Activated naive CD4-positive, alpha-beta T cell treated with anti-CD3 and anti-CD28 coated beads, Interleukin-2, amount 50 U/mL, for 24 hours (primary cell): ENCODE results near the gene L1CAM.

Experiments used
- H3K27ac Mint-ChIP-seq: one replicate; pipeline ENCODE4 v1.8.0; 2021; ENCODE audit warnings: mild to moderate bottlenecking, mixed read lengths
- H3K27me3 Mint-ChIP-seq: one replicate; pipeline ENCODE4 v1.8.0; 2021; ENCODE audit warnings: mixed read lengths
- H3K36me3 Mint-ChIP-seq: one replicate; pipeline ENCODE4 v1.8.0; 2021; ENCODE audit warnings: mixed read lengths
- H3K4me1 Mint-ChIP-seq: one replicate; pipeline ENCODE4 v1.8.0; 2021; ENCODE audit warnings: mixed read lengths
- H3K4me3 Mint-ChIP-seq: one replicate; pipeline ENCODE4 v1.8.0; 2021; ENCODE audit warnings: mild to moderate bottlenecking, mixed read lengths
- H3K9me3 Mint-ChIP-seq: one replicate; pipeline ENCODE4 v1.8.0; 2021; ENCODE audit warnings: mixed read lengths

The L1CAM gene

DNA sequence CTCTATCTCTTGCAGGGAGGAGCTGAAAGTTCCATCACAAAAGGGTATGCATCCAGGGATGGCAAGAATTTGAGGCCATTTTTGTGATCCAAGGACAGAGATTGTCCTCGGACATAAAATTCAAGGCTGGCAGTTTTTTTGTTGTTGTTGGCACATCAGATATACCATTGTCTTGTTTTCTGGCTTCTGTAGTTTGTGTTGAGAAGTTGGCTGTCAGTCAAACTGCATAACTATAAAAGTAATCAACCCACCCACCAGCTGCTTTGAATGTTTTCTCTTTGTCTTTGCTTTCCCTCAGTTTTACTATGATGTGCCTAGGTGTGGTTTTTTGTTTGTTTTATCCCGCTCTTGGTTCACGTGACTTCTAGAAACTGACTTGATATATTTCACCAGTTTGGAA, 34.0 kb downstream of the L1CAM start:
- H3K4me1 Mint-ChIP-seq = peaks cover 6% of the 10 kb centered on the region
- H3K36me3 Mint-ChIP-seq = no peaks in the 10 kb centered on the region
- H3K4me3 Mint-ChIP-seq = no peak overlapping the region
- H3K9me3 Mint-ChIP-seq = no peaks in the 10 kb centered on the region
- no peak overlapping the region for H3K27ac Mint-ChIP-seq
- no peaks in the 10 kb centered on the region for H3K27me3 Mint-ChIP-seq

DNA sequence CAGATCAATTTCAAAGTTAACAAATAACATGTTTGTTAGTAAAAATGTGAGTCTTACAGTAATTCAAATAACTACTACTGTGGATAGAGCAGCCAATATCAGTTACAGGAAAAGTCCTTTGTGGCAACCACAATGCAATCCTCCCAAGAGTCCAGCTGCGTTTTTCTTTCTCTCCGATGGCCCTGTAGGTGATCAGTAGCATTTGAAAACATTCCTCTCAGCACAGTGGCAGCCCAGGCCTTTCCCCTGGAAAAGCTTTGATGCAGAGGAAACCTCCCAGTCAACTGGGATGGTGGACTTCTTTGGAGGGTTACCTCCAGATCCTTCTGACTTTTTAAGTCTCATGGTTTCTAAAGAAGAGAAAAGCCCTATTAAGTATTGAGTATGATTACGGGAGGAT, 37.6 kb downstream of the L1CAM start:
- Mint-ChIP-seq H3K4me3 (no peak overlapping the region), H3K36me3 (no peaks in the 10 kb centered on the region), H3K27me3 (peaks cover 2% of the 10 kb centered on the region), H3K27ac (no peak overlapping the region), H3K4me1 (no peaks in the 10 kb centered on the region), H3K9me3 (no peaks in the 10 kb centered on the region)

DNA sequence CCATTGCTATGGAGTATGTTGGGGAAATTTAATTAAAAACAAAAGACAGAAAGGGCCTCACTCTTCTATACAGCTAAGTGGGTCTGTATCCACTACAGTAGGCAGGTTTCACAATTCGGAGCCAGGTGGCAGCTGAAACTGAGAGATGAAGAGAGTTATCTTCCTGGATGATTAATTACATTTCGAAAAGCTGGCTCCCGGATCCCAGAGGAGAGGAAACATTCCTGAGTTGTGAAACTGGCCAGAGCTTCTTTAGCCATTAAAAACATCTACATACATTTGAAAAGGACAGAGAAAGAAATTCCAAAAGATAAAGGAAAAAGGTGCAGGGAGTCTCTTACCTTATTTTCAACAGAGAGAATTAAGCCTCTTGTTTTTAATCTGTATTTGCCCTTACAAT, 40.1 kb downstream of the L1CAM start:
- Mint-ChIP-seq H3K4me3 (no peak overlapping the region), H3K4me1 (no peaks in the 10 kb centered on the region), H3K27ac (no peak overlapping the region), H3K36me3 (no peaks in the 10 kb centered on the region), H3K9me3 (no peaks in the 10 kb centered on the region), H3K27me3 (peaks cover 4% of the 10 kb centered on the region)

DNA sequence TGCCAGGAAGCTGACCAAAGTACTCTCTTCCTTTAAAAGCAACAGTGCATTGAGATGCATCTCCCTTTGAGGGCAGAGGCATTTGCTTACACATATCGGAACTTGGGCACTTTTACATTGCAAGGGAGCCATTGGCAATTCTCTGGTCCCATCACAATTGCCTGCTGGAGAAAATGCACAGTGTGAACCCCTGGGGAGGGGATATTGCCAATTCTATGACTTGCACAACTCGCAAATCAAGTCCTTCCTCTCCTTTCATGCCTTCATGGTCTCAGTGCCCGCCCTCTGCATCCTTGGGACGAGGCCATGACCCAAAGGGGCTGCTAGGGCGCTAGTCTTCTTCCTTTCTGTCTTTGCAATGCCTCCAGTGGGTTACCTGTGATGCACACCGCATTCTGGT, 40.8 kb downstream of the L1CAM start:
- Mint-ChIP-seq H3K27me3 (peaks cover 4% of the 10 kb centered on the region), H3K27ac (no peak overlapping the region), H3K36me3 (no peaks in the 10 kb centered on the region), H3K4me3 (no peak overlapping the region), H3K4me1 (no peaks in the 10 kb centered on the region), H3K9me3 (no peaks in the 10 kb centered on the region)

DNA sequence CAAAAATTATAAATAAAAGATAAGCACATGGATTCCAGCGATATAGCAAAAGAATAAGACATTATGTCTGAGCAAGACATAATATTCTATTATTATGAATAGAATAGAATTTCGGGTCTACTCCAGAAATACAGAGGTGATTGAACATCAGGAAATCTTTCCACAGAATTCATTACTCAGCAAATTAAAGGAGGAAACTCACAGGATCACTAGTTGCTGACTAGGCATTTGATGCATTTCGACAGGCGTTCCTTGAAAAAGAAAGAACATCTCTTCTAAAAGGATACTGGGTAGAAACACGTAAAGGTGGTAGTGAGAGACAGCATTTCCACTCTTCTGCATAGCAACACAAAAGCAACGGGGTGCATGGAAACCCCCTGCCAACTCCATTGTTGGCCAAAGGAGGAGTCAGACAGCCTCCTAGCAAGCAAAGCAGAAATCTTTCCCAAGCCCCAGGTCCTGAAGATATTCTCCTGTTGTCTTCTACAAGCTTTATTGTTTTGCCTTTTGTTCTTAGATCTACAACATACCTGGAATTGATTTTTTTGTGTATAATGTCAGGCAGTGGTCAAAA, 41.4 kb downstream of the L1CAM start:
- Mint-ChIP-seq H3K4me3 (no peak overlapping the region), H3K9me3 (no peaks in the 10 kb centered on the region), H3K27ac (no peak overlapping the region), H3K27me3 (peaks cover 4% of the 10 kb centered on the region), H3K36me3 (no peaks in the 10 kb centered on the region), H3K4me1 (no peaks in the 10 kb centered on the region)

DNA sequence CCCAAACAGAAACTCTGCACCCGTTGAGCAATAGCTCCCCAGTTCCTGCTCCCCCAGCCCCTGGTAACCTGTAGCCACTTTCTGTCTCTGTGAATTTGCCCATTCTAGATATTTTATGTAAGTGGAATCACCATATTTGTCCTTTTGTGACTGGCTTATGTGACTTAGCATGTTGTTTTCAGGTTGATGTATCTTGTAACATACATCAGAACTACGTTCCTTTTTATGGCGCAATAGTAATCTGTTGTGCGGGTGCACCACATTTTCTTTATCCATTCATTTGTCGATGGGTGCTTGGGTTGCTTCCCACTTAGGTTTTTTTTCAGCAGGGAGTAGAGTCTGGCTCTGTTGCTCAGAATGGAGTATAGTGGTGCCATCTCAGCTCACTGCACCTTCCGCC, 49.1 kb downstream of the L1CAM start:
- Mint-ChIP-seq H3K4me1 (no peaks in the 10 kb centered on the region), H3K4me3 (no peak overlapping the region), H3K9me3 (no peaks in the 10 kb centered on the region), H3K27me3 (no peaks in the 10 kb centered on the region), H3K27ac (no peak overlapping the region), H3K36me3 (no peaks in the 10 kb centered on the region)

DNA sequence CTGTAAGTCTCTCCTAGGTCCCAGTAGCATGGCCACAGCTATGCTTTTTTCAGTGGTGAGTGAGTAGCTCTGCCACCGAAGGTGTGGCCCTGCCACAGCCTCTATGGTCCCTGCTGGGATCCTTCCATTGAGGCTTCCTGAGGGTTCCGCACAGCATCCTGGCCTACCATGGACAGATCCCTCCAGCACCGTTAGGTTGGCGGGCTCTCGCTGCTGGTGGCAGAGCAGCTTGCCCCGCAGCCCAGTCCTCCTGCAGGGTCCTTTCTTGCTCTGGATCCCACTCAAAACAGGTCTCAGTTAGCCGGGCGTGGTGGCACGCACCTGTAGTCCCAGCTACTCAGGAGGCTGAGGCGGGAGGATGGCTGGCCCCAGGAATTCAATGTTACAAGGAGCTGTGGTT, 53.2 kb downstream of the L1CAM start:
- no peak overlapping the region for H3K4me3 Mint-ChIP-seq
- H3K9me3 Mint-ChIP-seq = no peaks in the 10 kb centered on the region
- H3K4me1 Mint-ChIP-seq = peaks cover 1% of the 10 kb centered on the region
- no peaks in the 10 kb centered on the region for H3K36me3 Mint-ChIP-seq
- no peak overlapping the region for H3K27ac Mint-ChIP-seq
- H3K27me3 Mint-ChIP-seq = no peaks in the 10 kb centered on the region

DNA sequence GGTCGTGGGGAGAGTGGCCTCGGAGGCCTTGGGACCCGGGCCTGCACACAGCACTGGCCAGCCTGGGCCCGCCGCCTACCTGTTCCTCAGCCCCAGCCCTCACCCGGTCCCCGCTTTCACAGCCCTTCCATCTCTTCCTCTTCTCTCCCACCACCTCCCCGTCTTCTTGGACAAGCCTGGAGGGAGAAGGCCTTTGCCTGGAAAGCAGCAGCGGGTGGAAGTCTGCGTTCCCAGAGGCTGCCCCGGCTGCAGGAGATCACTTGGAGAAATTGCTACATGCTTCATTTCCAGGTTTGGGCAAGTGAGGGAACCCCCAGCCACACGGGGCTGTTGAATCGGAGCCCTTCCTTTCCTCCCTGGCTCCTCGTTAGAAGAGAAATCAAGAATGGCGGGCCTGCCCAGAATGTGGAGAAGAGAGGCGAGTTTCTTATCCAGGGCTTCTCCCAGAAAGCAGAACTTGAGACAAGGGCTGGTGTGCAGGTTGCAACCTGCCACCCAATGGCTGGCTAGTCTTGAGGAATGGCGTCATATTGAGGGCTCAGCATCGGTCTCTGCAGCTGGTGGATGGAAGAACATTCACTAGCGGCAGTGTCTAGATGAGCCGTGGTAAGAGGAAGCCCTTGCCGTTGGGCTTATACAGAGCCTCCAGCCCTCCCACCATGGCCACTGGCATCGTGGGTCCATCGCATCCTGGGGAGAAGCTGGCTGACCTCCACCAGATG, 54.4 kb downstream of the L1CAM start:
- H3K9me3 Mint-ChIP-seq = no peaks in the 10 kb centered on the region
- no peaks in the 10 kb centered on the region for H3K36me3 Mint-ChIP-seq
- H3K27me3 Mint-ChIP-seq = no peaks in the 10 kb centered on the region
- no peak overlapping the region for H3K27ac Mint-ChIP-seq
- H3K4me3 Mint-ChIP-seq = peak overlapping the region; percentile 59
- peaks cover 12% of the 10 kb centered on the region for H3K4me1 Mint-ChIP-seq

DNA sequence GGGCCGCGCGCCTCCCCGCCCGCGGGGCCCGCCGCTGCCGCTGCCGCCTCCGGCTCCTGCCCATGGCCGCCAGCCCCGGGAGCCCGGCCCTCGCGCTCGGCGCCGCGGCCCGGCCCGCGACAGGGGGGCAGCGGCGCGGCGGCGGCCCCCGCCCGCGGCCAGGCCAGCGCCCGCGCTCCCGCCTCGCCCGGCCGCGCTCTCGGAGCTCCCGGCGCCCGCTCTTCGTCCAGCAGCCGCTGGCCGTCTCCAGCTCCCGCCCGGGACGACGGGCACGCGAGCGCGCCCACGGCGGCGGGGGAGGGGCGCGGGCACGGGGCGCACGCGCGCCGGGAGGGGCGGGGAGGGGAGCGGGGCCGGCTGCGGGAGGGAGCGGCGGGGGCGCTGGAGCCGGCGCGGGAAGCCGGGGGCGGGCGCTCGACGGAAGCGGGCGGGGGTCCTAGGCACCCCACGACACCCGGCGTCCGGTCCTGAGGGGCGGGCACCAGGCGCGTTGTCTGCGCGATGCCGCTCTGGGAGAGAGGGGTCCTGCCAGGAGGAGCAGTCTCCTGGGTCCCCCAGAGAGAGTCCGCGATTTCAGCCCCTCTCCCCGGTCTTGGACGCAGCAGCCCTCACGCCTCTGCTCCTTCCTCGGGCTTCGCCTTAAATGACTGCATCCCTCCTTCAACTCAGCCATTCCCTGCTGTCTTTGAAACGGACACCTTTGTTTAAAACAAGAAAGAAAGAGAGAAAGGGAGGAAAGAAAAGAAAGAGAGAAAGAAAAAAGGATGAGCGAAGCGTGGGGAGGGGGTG, 55.1 kb downstream of the L1CAM start:
- Mint-ChIP-seq H3K4me1 (peaks cover 12% of the 10 kb centered on the region), H3K4me3 (peak overlapping the region; percentile 36), H3K27ac (no peak overlapping the region), H3K36me3 (no peaks in the 10 kb centered on the region), H3K27me3 (no peaks in the 10 kb centered on the region), H3K9me3 (no peaks in the 10 kb centered on the region)

DNA sequence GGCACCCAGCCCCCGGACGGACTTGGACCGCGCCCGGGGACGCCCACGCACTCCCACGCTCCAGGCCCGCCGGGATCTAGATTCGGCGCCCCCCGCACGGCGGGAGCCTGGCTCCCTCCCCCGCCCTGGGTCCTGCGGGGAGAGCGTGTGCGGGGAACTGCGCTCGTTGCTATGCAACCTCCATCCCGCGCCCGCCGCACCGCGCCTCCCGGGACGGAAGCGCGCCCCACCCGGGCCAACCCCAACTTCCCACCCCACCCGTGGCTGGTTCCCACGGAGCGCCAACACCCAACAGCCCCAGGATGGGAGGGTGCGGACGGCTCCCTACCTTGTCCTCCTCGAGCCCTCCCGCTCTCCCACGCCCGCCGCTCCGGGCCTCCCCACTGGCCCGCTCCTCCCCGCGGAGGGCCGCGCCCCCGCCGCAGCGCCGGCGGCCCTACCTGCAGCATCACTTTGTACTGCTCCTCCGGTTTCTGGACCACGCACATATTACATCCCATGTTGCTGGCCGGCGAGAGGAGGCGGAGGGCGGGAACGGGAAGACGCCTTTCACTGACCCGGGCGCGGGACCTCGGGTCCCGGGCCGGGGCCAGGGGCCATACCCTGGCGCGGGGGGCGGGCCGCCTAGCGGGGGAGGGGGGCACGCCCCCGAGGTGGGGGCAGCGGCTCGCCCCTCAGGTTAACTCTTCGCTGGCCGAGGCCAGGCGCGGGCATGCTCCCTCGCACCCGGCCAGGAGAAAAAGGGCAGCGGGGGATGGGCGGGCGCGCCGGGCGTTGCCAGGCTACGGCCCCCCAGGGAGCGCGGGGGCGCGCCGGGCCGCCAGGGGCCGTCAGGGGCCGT, 56.0 kb downstream of the L1CAM start, which contains the start of gene PDZD4:
TSS of gene PDZD4 (minus strand) at position 746 of the 841 bp plus-strand sequence. CDS start at position 500, 246 bp downstream.
- no peaks in the 10 kb centered on the region for H3K27me3 Mint-ChIP-seq
- no peak within 1 kb of the TSS for H3K27ac Mint-ChIP-seq
- no peaks in the 10 kb centered on the region for H3K36me3 Mint-ChIP-seq
- H3K4me3 Mint-ChIP-seq = peak within 1 kb of the TSS; percentile 70
- H3K9me3 Mint-ChIP-seq = no peaks in the 10 kb centered on the region
- peaks cover 12% of the 10 kb centered on the region for H3K4me1 Mint-ChIP-seq

DNA sequence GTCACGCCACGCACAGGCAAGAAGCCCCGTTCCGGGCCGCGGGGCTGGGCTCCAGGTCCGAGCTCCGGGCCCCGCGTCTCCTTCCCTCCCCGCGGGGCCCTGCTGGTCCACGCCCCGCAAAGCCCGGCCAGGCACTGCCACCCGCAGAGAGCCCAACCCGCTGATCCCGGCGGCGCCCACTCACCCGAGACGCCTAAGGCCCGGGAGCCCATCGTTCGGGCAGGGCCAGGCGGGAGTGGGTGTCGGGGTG, 56.5 kb downstream of the L1CAM start:
- Mint-ChIP-seq H3K9me3 (no peaks in the 10 kb centered on the region), H3K4me1 (peaks cover 12% of the 10 kb centered on the region), H3K4me3 (peak overlapping the region; percentile 70), H3K27ac (no peak overlapping the region), H3K36me3 (no peaks in the 10 kb centered on the region), H3K27me3 (no peaks in the 10 kb centered on the region)

DNA sequence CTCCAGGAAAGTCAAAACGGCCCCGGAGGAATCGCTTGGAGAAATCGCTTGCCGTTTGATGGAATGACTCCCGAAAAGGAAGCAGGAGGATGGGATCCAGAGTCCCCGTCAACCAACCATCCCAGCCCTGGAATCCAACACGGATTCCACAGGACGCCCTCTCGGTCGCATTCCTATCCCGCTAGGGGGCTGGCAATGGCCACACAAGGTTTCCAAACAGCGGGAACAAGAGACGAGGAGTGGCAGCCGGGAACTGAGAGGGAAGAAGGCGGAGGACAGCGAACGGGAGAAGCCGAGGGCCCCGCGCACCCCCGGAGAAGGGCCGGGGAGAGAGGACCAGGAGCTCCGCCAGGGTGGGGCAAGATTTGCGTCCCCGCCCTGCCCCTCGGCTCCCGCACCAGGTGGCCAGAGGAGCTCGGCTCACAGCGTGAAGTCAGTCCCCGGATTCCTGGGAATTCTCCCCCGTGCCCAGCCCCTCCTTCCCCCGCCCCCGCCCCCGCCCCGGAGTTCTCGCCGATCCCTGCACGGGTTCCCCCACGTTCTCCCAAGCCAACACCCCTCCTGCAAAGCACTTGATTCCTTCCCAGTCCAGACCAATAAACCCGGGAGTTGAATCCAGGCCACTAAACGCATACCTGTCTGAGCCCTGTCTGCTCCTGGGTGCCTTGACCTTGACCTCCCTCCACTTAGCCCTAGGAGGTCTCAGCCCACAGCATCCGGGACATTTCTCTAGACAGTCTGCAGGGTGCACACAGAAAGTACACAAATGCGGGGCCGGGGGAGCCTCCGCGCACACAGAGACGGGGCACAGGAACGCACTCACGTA, 57.0 kb downstream of the L1CAM start:
- no peaks in the 10 kb centered on the region for H3K36me3 Mint-ChIP-seq
- no peaks in the 10 kb centered on the region for H3K9me3 Mint-ChIP-seq
- H3K4me3 Mint-ChIP-seq = peak overlapping the region; percentile 70
- no peak overlapping the region for H3K27ac Mint-ChIP-seq
- H3K4me1 Mint-ChIP-seq = peaks cover 12% of the 10 kb centered on the region
- H3K27me3 Mint-ChIP-seq = no peaks in the 10 kb centered on the region

DNA sequence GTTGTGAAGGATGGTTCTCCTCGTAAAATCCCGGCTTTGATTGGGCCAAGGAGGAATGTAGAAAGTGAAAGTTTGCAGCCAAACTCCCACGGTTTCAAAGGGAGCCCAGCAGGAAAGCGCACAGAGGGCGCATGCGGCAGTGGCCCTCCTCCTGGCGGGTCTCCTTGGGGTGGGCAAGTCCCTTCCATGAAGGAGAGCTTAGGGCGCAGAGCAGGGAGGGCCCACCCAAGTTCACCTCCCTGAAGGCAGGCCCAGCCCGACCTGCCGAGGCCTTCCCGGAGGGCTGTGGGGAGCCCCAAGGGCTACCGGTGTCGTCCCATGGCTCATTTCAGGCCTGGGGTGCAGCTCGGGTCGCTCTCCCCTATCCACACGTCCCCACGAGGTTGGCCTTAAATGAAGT, 57.7 kb downstream of the L1CAM start:
- Mint-ChIP-seq H3K4me1 (peaks cover 16% of the 10 kb centered on the region), H3K9me3 (no peaks in the 10 kb centered on the region), H3K27me3 (no peaks in the 10 kb centered on the region), H3K36me3 (no peaks in the 10 kb centered on the region), H3K4me3 (peak overlapping the region; percentile 19), H3K27ac (no peak overlapping the region)

DNA sequence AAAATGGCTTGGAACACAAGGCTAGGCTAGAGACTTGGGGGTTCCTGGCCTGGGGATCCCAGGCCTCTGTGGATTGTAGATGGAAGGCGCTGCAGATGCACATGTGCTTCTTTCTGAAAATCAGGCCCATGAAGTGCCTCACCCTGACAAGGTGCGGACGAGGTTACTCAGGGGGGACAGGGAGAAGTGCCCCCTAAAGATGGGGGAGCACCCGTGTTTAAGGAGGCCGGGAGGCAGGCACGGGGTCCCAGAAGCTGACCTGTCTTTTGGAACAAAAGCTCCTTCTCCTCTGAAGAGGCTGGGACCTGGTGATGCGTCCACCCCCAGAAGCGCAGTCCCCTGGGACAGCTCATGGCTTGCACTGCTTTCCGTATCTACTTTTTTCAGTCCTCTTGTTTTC, 58.1 kb downstream of the L1CAM start:
- Mint-ChIP-seq H3K27ac (peak overlapping the region; percentile 2), H3K4me1 (peaks cover 16% of the 10 kb centered on the region), H3K27me3 (no peaks in the 10 kb centered on the region), H3K36me3 (no peaks in the 10 kb centered on the region), H3K4me3 (peak overlapping the region; percentile 19), H3K9me3 (no peaks in the 10 kb centered on the region)

DNA sequence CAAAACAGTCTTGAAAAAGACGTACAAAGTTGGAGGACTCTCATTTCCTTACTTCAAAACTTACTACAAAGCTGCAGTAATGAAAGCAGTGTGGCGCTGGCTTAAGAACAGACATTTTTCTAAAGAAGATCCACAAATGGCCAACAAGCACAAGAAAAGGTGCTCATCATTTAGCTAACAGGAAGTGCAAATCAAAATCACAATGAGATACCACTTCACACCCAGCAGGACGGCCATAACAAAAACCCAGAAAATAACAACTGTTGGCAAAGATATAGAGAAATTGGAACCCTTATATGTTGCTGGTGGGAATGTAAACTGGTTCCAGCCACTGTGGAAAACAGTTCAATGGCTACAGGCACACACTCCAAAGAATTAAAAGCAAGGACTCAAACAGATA, 59.0 kb downstream of the L1CAM start:
- Mint-ChIP-seq H3K4me3 (no peak overlapping the region), H3K9me3 (no peaks in the 10 kb centered on the region), H3K36me3 (no peaks in the 10 kb centered on the region), H3K27ac (no peak overlapping the region), H3K27me3 (no peaks in the 10 kb centered on the region), H3K4me1 (peaks cover 23% of the 10 kb centered on the region)
